GM21360 (cell line): ENCODE results near the gene CUBN.

Experiments
- ATAC-seq: cut with Tn5 transposase; IDR thresholded peaks from one replicate; pipeline ENCODE4 v1.9.1; 2021; ENCODE audit warnings: mild to moderate bottlenecking, moderate library complexity; ENCODE audit not compliant: unreplicated experiment

The CUBN gene

DNA sequence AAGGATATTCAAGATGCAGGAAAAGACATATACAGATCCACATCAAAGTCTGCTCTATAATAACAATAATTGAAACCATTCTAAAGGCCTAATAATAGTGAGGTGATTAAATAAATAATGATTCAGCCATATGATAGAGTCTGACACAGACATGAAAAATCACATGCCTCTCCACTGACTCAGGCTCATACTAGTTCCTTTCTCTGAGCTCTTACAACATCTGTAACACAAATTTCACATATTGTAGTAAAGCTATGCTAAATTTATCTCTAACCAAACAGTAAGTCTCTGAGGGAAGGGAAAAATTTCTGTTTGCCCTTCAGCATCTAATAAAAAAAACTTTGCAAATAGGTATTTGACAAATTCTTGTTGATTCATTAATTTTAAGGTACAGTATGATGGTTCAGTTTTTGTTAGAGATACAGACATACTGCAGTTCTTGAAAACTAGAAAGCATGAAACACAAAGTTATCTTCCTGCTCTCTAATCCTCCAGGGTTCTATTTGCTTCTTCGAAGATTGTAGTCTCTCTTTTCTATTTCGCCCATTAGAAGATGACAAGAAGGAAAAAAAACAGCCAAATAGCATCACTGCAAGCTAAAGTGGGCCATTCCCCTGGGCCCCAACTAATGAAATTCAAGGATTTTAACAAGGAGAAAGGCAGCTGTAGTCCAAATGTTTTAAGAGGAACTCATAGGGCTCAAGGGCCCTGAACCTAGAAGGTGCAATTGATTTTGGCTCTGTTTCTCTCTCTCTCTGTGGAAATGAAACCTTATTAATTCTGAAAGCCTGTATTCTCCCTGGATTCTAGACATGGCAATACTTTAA lies 53.9 kb downstream of the CUBN start:
- ATAC-seq, result no peak

DNA sequence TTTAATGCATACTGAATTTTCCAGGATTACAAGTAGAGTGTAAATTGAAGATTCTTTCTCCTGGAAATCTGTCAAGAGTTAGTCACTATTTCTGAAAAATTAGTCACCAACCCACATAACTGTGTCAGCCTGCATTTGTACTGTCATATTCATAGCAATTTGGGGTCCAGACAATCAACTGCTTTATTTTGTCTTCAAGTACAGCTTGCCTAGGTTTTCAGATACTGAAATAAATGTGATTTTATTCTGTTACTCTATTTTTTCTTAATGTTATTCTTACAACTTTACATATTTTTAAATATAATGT lies 55.1 kb downstream of the CUBN start:
- no peak for ATAC-seq

DNA sequence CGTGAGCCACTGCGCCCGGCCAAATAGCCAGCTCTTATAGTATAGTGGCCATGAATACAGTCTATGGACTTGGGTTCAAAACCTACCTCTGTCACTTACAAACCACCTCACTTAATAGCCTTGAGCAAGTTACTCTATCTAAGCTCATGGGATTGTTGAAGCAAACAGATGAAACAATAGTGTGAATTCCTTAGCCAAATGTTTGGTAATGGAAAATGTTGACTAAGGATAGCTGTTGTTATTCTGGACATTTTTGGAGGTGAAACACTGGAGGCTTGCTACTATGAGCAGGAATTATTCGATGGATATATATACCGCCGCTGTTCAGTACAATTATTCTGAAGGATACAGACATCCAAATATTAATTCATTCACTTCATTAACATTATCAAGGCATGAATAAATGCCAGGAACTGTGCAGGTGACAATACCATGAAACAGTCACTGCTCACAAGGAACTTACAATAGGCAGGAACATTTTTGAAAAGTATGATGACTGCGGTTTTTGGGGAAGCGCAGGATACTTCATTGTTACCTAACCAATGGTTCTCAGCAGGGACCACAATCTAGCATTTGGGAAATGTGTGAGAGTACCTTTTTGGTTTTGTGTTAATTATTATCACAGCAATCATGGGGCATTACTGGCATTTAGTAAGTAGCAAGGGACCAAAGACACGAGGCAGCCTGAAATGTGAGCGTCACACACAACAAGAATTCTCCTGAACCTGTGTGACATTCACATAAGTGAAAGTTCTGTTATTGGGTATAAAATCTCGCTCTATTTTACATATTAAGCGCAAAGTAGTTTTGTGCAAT lies 55.7 kb downstream of the CUBN start:
- no peak for ATAC-seq

DNA sequence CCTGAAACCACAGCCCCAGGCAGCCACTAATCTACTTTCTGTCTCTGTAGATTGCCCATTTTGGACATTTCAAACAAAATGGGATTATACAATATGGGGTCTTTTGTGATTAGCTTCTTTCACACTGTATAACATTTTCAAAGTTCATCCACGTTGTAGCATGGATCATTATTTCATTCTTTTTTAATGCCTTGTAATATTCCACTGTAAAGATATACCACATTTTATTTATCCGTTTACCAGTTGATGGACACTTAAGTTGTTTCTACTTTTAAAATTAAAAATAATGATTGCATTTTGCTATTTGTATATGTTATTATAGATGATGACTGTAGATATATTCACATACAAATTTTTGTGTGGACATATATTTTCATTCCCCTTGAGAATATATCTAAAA lies 60.7 kb downstream of the CUBN start:
- ATAC-seq, result no peak

DNA sequence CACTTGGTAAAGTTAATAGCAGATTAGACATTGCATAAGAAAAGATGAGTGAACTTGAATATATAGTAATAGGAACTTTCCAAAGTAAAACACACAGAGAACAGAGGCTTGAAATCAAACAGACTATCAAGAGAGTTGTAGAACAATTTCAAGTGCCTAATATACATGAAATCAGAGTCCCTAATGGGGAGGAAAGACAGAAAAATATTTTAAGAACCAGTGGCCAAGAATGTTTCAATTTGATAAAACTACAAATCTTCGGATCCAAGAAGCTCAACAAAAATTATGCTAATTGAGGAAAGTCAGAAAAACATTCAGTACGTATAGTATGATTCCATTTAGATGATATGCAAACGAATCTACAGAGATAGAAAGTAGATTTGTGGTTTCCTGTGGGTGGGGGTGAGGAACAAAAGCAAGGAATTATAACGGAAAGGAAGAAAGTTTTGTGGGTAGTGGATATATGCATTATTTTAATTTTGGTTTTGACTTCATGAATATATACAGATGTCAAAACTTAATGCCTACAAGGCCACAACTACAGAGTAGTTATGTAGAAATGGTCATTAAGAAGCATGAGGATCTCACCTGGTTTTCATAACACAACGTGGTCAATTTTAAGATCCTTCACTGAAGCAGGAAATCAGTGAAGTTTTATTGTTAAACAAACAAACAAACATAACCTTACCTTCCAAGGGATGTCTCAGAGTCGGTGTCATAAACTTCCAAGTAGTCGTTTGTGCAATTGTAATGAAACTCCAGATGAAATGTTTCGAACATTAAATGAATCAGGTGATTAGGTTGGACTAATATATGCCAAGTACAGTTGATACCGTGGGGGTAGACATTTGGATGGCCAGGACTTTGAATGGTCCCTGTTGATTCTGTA lies 62.0 kb downstream of the CUBN start:
- ATAC-seq, result no peak

DNA sequence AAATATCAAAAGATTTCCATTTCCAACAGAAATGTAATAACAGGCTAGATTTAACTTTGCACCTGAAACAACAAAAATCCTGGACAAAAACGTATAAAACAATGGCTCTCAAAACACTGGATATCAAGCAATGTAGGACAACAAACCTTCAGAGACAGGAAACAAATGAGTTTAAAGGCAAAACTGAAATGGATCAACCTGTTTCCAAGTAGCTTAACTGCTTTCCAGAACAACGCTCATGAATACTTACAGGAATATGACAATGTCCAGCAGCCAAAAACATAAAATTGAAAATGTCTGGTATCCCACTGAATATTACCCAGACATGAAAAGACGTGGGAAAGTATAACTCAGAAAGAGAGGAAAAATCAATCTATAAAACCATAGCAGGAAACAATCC lies 62.8 kb downstream of the CUBN start:
- no peak for ATAC-seq

DNA sequence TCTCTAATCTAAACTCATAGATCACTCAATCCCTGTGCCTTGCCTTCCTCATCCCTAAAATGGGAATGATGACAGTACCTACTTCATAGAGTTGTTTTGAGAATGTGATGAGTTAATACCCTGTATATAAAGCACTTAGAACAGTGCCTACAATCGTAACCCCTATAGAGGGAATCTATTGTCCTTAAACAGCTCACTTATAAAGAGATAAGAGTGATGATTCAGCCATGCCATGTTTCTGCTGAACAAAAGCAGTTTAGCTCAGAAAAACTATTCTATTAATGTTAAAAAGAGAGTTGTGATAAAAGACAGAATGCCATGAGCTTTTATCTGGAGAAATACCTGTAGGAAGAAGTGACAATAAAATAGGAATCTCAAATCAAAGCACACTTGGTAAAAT lies 63.6 kb downstream of the CUBN start:
- ATAC-seq, result no peak

DNA sequence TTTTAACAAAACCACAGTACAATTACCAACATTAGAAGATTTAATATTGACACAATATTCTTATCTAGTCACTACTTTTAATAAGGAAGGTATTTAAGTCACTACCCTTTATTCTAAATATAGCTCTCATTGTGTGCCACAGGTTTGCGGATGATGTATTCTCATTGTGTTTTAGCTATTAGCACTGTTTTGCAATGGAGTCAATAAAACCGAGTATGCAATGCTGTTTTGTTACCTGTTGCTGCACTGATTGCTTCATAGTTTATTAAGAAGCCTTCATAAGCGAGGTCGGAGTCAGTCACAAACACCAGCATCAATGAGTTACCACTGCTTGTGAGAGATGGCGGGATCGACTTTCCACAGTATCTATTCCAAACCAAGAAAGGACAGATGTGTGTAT lies 64.3 kb downstream of the CUBN start:
- no peak for ATAC-seq

DNA sequence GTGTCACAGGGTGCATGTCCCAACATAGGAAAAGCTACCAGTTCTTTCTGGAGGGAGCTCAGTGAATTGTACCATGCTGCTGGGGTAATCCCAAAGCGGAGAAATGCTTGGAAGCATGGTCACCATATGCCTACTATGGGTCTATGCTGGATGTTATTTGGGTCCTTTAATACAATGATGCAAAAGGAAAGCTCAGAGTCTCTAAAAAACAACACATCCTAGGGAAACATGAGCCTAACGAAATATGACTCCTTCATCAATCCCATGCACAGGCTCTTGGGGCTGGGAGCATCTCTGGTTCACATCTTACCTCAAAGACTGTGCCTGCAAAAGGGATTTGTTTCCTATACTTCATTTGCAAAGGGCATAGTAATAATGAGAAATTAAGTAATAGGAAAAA lies 65.2 kb downstream of the CUBN start:
- ATAC-seq, result no peak

DNA sequence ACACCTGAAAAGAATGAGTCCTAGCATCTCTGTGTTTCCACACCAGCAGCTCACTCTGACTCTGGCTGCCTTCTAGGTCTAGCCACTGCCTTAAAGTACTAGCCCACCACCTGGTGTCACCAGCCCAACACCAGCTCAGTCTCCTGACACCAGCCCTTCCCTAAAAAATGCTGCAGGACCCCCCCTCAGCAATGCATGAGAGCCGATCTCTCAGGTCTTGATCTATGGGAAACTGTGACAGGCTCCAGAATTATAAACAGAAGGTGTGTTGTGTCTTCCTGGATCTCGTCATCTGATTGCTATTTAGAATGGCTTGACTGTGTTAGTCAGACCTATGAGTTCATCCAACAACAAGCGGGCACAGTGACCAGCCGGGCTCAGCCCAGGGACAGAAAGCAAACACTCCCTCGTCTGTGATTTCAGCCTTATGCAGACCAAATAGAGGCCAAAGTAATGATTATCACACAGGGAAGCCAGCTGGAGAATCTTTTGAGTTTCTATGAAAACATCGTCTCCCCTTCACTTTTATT lies 66.6 kb downstream of the CUBN start:
- no peak for ATAC-seq

DNA sequence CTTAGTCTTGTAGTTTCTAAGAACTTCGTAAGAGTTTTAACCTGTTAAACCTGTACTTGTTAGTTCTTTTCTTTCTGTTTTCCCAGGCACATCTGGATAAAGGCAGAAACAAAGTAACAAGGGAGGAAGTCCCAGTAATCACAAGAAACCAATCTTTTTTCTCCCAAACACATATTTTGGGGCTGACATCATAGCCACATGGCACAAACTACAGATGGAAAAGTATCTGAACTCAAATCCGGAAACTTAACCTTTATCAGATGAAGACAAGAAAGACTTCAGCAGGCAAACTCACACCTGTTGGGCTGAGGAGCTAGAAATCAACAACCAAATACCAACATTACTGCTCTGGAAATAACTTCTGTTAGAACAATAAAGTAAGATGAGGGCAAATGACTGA lies 67.1 kb downstream of the CUBN start:
- no peak for ATAC-seq

DNA sequence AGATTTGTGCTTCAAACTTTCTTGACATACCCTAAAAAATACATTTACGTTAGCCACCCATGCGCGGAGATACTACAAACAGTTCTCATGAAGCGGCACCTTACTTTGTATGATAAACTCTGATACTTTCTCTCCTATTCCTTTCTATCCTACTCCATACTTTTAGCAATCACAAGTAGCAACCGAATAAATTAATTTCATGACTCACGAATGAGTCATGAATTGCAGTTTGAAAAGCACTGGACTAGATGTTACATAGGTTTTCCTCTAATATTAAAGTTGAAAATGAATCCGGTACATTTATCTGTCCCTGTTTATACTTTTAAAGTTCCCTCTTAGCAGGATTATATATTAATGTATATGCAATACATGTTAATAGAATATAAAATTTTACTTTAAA lies 67.6 kb downstream of the CUBN start:
- ATAC-seq, result no peak

DNA sequence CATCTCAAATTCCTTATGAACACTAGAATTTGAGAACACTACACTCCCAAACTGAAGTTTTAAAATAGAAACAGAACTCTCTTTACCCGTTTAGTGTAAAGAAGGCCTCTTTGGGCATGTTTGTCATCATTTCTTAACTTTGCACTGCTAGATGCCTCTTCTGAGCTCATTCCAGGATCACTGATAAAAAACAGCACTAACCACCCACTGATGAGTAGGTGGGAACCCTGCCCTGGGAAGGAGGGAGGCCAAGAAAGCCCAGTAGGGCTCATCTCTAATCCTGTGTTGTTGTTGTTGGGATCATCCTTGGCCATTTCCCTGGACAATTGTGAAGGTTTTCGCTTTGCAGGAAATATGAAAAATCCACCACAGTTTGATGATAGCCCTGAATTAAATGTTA lies 68.2 kb downstream of the CUBN start:
- ATAC-seq, result no peak

DNA sequence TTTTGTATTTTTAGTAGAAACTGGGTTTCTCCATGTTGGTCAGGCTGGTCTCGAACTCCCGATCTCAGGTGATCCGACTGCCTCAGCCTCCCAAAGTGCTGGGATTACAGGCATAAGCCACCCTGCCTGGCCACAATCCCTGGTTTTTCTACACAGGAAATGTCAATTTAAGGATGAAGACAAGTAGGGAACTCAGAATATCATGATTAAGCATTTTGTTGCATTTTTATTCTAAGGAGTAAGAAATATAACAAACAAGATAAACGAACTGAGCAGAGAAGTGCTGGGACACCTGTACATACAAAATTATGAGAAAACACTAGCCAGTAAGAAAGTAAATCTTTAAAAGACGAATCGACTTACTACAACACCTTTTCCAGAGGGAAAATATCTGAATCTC lies 69.3 kb downstream of the CUBN start:
- no peak for ATAC-seq

DNA sequence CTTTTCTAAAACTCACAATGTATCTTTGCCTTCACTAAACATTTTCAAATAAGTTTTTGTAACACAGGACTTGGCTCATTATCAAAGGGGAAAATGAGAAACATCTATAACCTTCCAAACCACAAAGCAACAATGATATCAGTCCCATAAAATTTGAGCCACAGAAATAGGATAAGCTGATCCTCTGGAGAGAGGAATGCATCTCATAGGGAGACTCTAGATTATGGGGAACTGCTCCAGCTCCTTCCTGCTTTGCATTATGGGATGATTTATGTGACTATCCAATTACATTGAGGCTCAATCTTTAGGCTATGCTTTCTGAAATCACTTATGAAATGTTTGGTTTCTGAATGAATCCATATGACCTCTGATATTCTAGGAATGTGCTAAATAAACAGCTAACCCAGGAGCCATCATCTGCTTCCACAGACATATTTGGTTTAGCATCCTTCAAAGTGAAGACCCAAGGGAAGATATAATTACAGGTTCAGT lies 70.4 kb downstream of the CUBN start:
- no peak for ATAC-seq

DNA sequence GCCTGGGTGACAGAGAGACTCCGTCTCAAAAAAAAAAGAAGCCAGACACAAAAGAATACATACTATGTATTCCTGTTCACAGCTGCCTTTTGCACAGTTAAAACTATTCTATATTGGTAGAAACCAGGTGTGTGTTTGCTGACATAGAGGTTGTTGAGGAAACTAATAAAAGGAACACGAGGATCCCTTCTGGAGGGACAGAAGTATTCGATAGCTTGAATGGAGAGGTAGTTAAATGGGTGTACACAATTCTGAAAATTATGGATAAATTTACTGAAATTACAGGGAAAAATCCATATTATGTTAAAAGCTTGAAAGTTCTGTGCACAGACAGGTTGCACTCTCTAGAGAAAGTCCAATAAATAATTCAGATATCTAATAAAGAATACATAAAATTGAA lies 71.5 kb downstream of the CUBN start:
- ATAC-seq, result no peak

DNA sequence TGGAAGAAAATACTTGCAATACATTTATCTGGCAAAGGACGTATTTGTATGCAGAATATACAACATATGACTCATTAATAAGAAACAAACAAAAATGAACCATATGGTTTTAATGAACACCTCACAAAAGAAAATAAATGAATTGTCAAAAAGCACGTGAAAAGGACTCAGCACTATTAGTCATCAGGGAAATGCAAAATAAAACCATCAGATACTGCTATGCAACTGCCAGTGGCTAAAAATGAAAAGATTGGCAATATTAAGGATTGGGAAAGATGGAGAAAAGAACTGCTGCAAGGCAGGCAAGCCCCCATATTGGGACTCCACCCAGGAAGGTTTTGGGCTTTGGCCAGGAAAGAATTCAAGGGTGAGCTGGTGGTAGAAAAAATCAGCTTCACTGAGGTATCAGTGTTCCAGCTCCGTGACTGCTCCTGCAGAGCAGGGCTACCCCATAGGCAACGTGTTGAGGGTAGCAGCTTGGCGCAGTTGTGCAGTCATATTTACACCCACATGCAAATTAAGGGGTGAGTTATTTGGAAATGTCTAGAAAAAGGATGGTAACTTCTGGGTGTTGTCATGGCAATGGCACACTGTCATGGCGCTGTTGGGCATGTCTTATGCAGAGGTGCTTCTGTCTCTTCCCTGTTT lies 72.7 kb downstream of the CUBN start:
- ATAC-seq, result no peak

DNA sequence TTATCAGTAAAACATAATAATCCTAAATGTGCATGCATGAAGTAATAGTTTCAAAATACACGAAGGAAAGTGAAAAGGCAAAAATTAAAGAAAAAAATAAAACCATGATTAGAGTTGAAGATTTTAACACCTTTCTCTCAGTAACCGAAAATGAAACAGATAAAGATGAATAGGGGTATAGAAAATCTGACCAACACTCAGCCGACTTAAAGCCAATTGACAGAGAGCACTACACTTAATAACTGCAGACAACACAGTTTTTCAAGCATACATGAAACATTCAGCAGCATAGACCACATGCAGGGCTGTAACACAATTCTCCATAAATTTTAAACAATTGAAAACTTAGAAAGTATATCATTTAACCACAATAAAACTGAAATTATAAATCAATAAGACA lies 76.1 kb downstream of the CUBN start:
- ATAC-seq, result no peak

DNA sequence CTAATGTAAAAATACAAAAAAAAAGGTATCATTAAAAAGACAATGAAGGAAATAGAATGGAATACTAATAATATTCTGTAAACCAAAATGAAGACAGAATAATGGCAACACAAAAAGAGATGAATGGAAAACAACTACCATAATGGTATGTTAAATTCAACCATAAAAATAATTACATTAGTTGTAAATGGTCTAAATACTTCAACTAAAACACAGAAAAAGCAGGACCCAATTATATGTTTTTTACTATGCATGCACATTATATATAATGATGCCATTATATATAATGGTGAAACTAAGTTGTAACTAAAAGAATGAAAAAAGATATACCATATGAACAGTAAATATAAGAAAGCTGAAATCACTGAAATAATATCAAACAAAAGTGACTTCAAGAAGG lies 76.5 kb downstream of the CUBN start:
- ATAC-seq, result no peak

DNA sequence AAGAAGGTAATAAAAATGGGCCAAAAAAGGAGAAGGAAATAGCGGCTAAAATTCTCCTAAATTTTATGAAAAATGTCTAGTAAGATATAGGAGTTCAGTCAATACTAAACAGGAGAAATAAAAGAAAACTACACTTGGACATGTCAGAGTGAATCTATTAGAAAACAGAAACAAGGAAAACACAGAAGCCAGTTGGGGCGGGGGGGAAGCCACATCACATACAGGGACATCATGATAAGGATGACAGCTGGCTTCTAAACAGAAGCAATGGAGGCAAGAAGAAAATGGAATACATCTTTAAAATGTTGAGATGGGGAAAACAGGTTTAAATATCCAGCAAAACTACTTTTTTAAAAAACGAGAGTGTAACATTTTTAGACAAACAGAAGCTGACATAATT lies 77.8 kb downstream of the CUBN start:
- ATAC-seq, result no peak

DNA sequence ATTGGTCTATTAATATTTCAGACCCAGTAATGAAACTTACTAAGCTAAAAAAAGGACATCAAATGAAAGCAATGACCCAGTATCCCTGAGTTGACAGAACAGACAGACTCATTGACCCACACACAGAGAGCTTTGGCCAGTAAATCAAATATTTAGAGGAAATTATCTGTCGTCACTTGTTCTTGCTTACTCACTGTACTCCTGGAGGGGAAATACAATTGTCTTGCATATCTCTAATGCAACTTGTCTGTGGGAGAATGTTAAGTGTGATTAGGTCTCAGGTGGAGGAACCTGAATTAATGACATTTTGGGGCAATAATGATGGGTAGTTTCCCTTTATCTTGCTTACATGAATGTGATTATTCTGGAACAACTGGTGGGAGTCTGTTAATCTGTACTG lies 80.4 kb downstream of the CUBN start:
- no peak for ATAC-seq
